Measurements from ENCODE around the gene OR5AC2. TPM values are rescaled to one million over a fixed set of nuclear protein-coding genes. Genes with fewer than 3 reads are reported as not detected.

OR5AC2 gene
- total RNA-seq (2022; extraction: Qiagen RNA extraction; ENCODE audit: low read depth) = not detected in 5 replicates

GRCh38 chr3:98086873-98087272, at the start of gene OR5AC2:
OR5AC2 (plus strand) TSS chr3:98087173; CDS start chr3:98087173, 0 bp downstream.

DNA sequence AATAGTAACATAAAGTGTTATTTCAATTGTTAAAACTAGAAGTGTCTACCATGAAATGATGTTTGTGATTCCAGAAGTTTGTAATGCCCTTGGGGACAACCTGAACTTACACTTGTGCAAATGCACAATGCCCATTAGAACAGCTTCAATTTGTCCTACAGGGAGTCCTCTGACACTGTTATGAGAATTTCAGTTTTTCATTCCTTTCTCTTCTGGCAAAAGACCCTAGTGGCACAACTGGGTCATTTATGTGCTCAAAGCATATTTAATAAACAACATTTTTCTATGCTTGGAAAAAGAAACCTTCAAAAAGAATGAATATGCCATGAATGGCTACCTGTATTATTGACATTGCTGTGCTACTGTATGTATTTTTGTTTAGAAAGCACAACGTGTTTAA, 43.4 kb downstream of the OR5AC2 start, which contains the start of gene OR5H1:
OR5H1 (plus strand) TSS at position 301 of the 400 bp plus-strand sequence. CDS start 1,977 bp downstream, outside the sequence.

Other genes with a start within 250 kb of the OR5AC2 start
- gene RIOX2, start 114.7 kb upstream of the OR5AC2 start, total RNA-seq (2022; extraction: Qiagen RNA extraction; ENCODE audit: low read depth) = 27.6 to 31.6 TPM (median 29.3 TPM) in 5 replicates
- gene GABRR3, start 51.9 kb upstream of the OR5AC2 start, total RNA-seq (2022; extraction: Qiagen RNA extraction; ENCODE audit: low read depth) = not detected in 5 replicates
- not detected in 5 replicates for gene OR5H1, start 43.5 kb downstream of the OR5AC2 start, total RNA-seq (2022; extraction: Qiagen RNA extraction; ENCODE audit: low read depth)
- not detected in 5 replicates for gene OR5H14, start 60.3 kb downstream of the OR5AC2 start, total RNA-seq (2022; extraction: Qiagen RNA extraction; ENCODE audit: low read depth)
- not detected in 5 replicates for gene OR5H15, start 79.5 kb downstream of the OR5AC2 start, total RNA-seq (2022; extraction: Qiagen RNA extraction; ENCODE audit: low read depth)
- not detected in 5 replicates for gene OR5H6, start 177.1 kb downstream of the OR5AC2 start, total RNA-seq (2022; extraction: Qiagen RNA extraction; ENCODE audit: low read depth)
- not detected in 5 replicates for gene OR5H2, start 195.3 kb downstream of the OR5AC2 start, total RNA-seq (2022; extraction: Qiagen RNA extraction; ENCODE audit: low read depth)